Activated B cell treated with CpG ODN at 0.5 μM for 24 hours (primary cell): Measurements from ENCODE around the gene SLC38A9. TPM values are rescaled to one million over a fixed set of nuclear protein-coding genes. Genes with fewer than 3 reads are reported as not detected.
A peak's percentile ranks its signal among the peaks of the same experiment; 100 is the strongest.

Source experiments
- ATAC-seq: fragments of 200-7000 bp; cut with Tn5 transposase; one replicate; pipeline ENCODE4 v1.10.0; 2021; ENCODE audit warnings: low read depth, mild to moderate bottlenecking, moderate library complexity
- CTCF ChIA-PET: fragments of 350-600 bp; sonication (Branson Sonifier 250); formaldehyde crosslinking; loops from one replicate; lab custom pipeline; 2021; ENCODE audit warnings: antibody characterized with exemption; lab: Charles Lee
- POLR2A ChIA-PET: fragments of 350-600 bp; sonication (Branson Sonifier 250); formaldehyde crosslinking; loops from one replicate; lab custom pipeline; 2021; ENCODE audit warnings: antibody characterized with exemption; lab: Charles Lee
- DNase-seq: peaks from one replicate; pipeline ENCODE4 v3.0.0; 2022
- H3K27ac Mint-ChIP-seq: one replicate; pipeline ENCODE4 v1.8.0; 2020; ENCODE audit warnings: mixed read lengths
- H3K27me3 Mint-ChIP-seq: one replicate; pipeline ENCODE4 v1.8.0; 2021; ENCODE audit warnings: mixed read lengths
- H3K36me3 Mint-ChIP-seq: one replicate; pipeline ENCODE4 v1.8.0; 2021; ENCODE audit warnings: low read depth, mixed read lengths
- H3K4me1 Mint-ChIP-seq: one replicate; pipeline ENCODE4 v1.8.0; 2021; ENCODE audit warnings: mixed read lengths
- H3K4me3 Mint-ChIP-seq: one replicate; pipeline ENCODE4 v1.8.0; 2020; ENCODE audit warnings: mild to moderate bottlenecking, mixed read lengths
- H3K9me3 Mint-ChIP-seq: one replicate; pipeline ENCODE4 v1.8.0; 2020; ENCODE audit warnings: mixed read lengths
- intact Hi-C: fragments of 100-400 bp; cut with micrococcal nuclease; formaldehyde crosslinking; loops from one replicate; pipeline ENCODE4 v1.15.1; 2024
- total RNA-seq: library from RNA; stranded (reverse); gene quantifications from 2 replicates; pipeline ENCODE4 v1.2.3, GENCODE V29; 2022
- TF ChIP-seq, protein P1 (sequence below): fragments of 200-600 bp; IDR thresholded peaks from one replicate; pipeline ENCODE4 v1.8.0; 2022; ENCODE audit warnings: antibody characterized with exemption, mild to moderate bottlenecking

Gene SLC38A9
- total RNA-seq, 1 donor from 2014 or later: 29.9 TPM

DNA sequence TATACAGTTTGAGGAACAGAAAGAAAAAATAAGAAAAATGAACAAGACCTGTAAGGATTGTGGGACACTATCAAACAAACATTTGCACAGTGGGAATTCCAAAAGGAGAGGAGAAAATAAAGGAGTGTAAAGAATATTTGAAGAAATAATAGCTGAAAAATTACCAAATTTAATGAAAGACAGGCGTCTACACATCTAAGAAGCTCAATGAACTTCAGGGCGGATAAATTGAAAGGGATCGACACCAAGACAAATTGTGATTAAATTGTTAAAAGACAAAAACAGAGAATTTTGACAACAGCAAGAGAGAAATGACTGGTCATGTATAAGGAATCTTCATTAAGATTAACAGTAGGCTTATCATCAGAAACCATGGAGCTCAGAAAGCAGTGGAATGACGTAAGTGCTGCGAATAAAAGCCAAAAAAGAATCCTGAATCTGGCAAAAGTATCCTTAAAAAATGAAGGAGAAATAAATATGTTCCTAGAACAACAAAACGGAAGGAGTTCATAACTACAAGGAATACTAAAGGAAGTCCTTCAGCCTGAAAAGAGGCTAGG, 3.5 kb upstream of the SLC38A9 start:
- CTCF ChIA-PET: interaction anchor here (1.4 kb wide), 1 partner anchor 24 kb away, joined by 3 read pairs; no protein-coding TSS in a partner anchor
- Mint-ChIP-seq H3K27ac (no peak overlapping the region), H3K4me3 (no peak overlapping the region), H3K4me1 (peaks cover 21% of the 10 kb centered on the region), H3K27me3 (no peaks in the 10 kb centered on the region), H3K9me3 (peaks cover 7% of the 10 kb centered on the region), H3K36me3 (peaks cover 8% of the 10 kb centered on the region)
- ATAC-seq: no peak
- intact Hi-C loops: loop anchor here (10.0 kb wide), 1 partner anchor 189 kb away; no protein-coding TSS in a partner anchor
- DNase-seq: no peak
- POLR2A ChIA-PET: no interaction called here
- TF ChIP-seq, protein P1, sequence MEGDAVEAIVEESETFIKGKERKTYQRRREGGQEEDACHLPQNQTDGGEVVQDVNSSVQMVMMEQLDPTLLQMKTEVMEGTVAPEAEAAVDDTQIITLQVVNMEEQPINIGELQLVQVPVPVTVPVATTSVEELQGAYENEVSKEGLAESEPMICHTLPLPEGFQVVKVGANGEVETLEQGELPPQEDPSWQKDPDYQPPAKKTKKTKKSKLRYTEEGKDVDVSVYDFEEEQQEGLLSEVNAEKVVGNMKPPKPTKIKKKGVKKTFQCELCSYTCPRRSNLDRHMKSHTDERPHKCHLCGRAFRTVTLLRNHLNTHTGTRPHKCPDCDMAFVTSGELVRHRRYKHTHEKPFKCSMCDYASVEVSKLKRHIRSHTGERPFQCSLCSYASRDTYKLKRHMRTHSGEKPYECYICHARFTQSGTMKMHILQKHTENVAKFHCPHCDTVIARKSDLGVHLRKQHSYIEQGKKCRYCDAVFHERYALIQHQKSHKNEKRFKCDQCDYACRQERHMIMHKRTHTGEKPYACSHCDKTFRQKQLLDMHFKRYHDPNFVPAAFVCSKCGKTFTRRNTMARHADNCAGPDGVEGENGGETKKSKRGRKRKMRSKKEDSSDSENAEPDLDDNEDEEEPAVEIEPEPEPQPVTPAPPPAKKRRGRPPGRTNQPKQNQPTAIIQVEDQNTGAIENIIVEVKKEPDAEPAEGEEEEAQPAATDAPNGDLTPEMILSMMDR: no peak

DNA sequence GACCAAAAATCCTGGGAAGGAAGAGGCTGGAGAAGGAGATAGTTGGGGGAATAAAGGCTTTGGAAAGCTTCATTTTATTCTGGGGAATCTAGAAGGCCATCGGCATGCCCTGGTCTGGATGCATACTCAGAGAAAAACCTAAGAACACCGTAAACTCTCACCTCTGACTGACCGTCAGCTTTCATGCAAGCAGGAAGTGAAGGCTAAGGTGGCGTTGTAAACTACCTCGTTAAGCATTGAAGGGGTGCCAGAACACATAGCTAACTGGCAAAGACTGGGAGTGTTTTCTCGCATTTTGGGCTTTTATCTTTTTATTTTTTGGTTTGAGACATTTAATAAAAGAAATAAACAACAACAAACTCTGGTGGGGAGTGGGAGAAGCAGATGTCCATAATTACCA, 2.6 kb upstream of the SLC38A9 start:
- CTCF ChIA-PET: interaction anchor here (1.4 kb wide), 1 partner anchor 23 kb away, joined by 3 read pairs; no protein-coding TSS in a partner anchor
- peaks cover 7% of the 10 kb centered on the region for H3K9me3 Mint-ChIP-seq
- intact Hi-C loops: loop anchor here (5.0 to 10.0 kb wide), 3 partner anchors 190 to 1198 kb away; partner anchors contain the start of gene IL6ST
- no peak for DNase-seq
- peaks cover 15% of the 10 kb centered on the region for H3K4me1 Mint-ChIP-seq
- peaks cover 8% of the 10 kb centered on the region for H3K36me3 Mint-ChIP-seq
- H3K27ac Mint-ChIP-seq: no peak overlapping the region
- TF ChIP-seq, protein P1: no peak
- H3K27me3 Mint-ChIP-seq: no peaks in the 10 kb centered on the region
- POLR2A ChIA-PET: no interaction called here
- H3K4me3 Mint-ChIP-seq: no peak overlapping the region
- no peak for ATAC-seq

DNA sequence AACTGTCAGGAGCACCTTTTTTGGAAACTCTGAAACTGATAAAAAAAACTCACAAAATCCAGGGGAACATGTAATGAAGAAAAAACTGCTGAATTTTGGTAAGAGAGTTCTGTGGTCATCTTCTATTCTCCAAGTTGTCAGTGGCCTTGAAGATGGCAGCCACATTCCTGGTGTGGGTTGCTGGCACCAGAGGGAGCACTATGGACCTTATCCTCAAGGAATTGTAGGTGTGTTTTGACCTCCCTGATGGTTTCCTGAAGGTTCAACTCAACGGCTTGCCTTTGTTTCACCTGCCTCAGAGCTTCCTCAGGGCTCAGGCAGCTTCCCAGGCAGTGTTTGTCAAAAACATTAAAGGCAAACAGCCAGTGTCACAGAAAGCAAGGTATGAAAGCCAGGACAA, 2.2 kb upstream of the SLC38A9 start:
- no peaks in the 10 kb centered on the region for H3K27me3 Mint-ChIP-seq
- intact Hi-C loops: loop anchor here (5.0 to 10.0 kb wide), 3 partner anchors 190 to 1198 kb away; partner anchors contain the start of gene IL6ST
- DNase-seq: no peak
- TF ChIP-seq, protein P1: no peak
- CTCF ChIA-PET: no interaction called here
- POLR2A ChIA-PET: no interaction called here
- peaks cover 15% of the 10 kb centered on the region for H3K4me1 Mint-ChIP-seq
- H3K36me3 Mint-ChIP-seq: peaks cover 8% of the 10 kb centered on the region
- ATAC-seq: no peak
- no peak overlapping the region for H3K27ac Mint-ChIP-seq
- H3K9me3 Mint-ChIP-seq: peaks cover 7% of the 10 kb centered on the region
- no peak overlapping the region for H3K4me3 Mint-ChIP-seq

DNA sequence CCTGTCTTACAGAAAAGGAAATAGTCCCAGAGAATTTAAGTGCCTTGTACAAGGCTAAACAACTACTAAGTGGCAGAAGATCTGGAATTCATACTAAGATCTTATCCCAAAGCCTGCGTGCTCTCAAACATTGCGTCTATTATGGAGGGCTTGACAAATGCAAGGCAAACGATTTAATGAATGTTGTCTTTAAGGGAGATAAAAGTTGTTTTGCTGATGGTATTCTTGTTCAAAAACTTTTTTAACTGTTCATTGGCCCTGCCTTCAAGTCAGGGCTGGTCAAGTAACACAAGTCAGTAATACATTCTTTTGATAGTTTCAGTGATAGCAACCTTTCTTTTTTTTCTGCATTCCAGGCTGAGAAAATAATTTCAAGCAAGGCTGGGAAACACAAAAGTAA, 1.7 kb upstream of the SLC38A9 start:
- H3K36me3 Mint-ChIP-seq: peaks cover 11% of the 10 kb centered on the region
- no peak overlapping the region for H3K4me3 Mint-ChIP-seq
- intact Hi-C loops: loop anchor here (2.0 to 10.0 kb wide), 5 partner anchors 179 to 1198 kb away; partner anchors contain the start of genes IL6ST, PLPP1 and SNX18
- peaks cover 7% of the 10 kb centered on the region for H3K9me3 Mint-ChIP-seq
- ChIA-PET POLR2A (no interaction called here), CTCF (no interaction called here)
- DNase-seq: no peak
- TF ChIP-seq, protein P1: no peak
- no peak overlapping the region for H3K27ac Mint-ChIP-seq
- peaks cover 17% of the 10 kb centered on the region for H3K4me1 Mint-ChIP-seq
- ATAC-seq: no peak
- H3K27me3 Mint-ChIP-seq: no peaks in the 10 kb centered on the region

DNA sequence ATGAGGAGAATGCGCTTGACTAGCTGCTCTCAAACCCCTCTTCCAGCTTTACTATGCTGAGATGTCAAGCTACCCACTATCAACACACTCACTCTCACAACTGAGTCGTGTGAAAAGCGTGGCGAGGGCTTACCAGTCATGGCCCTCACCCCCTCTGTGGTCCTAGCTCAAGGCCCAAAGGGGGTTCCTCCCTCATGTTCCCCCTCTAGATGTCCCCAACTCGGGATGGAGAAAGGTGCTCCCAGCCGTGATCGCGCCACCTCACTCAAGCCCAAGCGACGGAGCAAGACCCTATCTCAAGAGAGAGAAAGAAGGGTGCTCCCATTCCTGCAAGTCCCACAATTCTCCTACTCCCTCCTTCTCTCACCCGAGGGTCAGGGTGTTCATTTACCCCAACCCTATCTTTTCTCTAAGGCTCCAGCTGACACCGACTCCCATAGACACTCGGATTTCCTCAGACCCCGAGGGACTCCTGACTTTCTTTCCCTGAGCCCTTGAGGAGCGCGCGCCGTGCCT, 559 bp downstream of the SLC38A9 start:
- TF ChIP-seq, protein P1: no peak
- H3K27ac Mint-ChIP-seq: peak overlapping the region; percentile 92
- H3K4me1 Mint-ChIP-seq: peaks cover 17% of the 10 kb centered on the region
- H3K4me3 Mint-ChIP-seq: peak overlapping the region; percentile 100
- ATAC-seq (no peak), DNase-seq (peak; percentile 17)
- CTCF ChIA-PET: no interaction called here
- intact Hi-C loops: loop anchor here (1.0 to 10.0 kb wide), 6 partner anchors 177 to 1201 kb away; partner anchors contain the start of genes CDC20B, IL6ST, PLPP1 and SNX18
- peaks cover 1% of the 10 kb centered on the region for H3K9me3 Mint-ChIP-seq
- peaks cover 25% of the 10 kb centered on the region for H3K36me3 Mint-ChIP-seq
- POLR2A ChIA-PET: interaction anchor here (0.9 kb wide), 1 partner anchor 177 kb away, joined by 3 read pairs; the partner anchor contains the start of gene PLPP1
- no peaks in the 10 kb centered on the region for H3K27me3 Mint-ChIP-seq
